Measurements from ENCODE around the gene IL15.

IL15 gene

DNA sequence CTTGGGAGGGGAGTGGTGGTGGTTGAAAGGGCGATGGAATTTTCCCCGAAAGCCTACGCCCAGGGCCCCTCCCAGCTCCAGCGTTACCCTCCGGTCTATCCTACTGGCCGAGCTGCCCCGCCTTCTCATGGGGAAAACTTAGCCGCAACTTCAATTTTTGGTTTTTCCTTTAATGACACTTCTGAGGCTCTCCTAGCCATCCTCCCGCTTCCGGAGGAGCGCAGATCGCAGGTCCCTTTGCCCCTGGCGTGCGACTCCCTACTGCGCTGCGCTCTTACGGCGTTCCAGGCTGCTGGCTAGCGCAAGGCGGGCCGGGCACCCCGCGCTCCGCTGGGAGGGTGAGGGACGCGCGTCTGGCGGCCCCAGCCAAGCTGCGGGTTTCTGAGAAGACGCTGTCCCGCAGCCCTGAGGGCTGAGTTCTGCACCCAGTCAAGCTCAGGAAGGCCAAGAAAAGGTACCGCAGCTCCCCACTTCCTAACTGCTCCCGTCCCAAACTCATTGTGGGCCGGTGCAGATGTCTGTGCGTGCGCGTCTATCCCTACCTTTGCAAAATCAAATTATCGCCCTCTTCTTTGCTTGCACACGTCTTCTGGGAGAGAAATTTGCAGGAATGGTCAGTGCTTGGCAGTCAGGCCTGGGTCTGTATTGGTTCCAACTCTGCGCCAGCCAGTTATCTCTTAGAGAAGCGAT is 533 bp downstream of the IL15 start:
- Histone ChIP-seq H3K27me3 (ENCODE audit: control insufficient read depth, low read length) (peaks cover 22% of the 10 kb centered on the region), H3F3A (ENCODE audit: control insufficient read depth, insufficient read depth) (no peaks in the 10 kb centered on the region), H3K79me2 (ENCODE audit: control insufficient read depth, low read length) (no peaks in the 10 kb centered on the region), H4K20me1 (ENCODE audit: control insufficient read depth, insufficient read depth, low read depth, low read length) (no peaks in the 10 kb centered on the region), H3K27ac (ENCODE audit: low read depth, low read length) (no peak overlapping the region), H3K4me1 (ENCODE audit: control insufficient read depth, low read length) (no peaks in the 10 kb centered on the region), H3K9me2 (replicated peaks; ENCODE audit: control insufficient read depth, low read length) (no peaks in the 10 kb centered on the region), H3K4me2 (ENCODE audit: low read length) (no peak overlapping the region), H3K4me3 (ENCODE audit: low read length) (no peak overlapping the region), H3K9me3 (ENCODE audit: control insufficient read depth, insufficient read depth, low read length) (peaks cover 7% of the 10 kb centered on the region), H3K36me3 (ENCODE audit: control insufficient read depth, low read length) (no peaks in the 10 kb centered on the region)
- TF ChIP-seq EZH2phosphoT487 (IDR thresholded peaks at IDR 0.05; ENCODE audit: borderline replicate concordance, low read length) (no peak), CTCF (IDR thresholded peaks at IDR 0.05; ENCODE audit: low read depth, low read length, poor library complexity, severe bottlenecking) (no peak)

- no peaks in the 10 kb centered on the region for H3K79me2 ChIP-seq (ENCODE audit: control insufficient read depth, low read length)
- no peaks in the 10 kb centered on the region for H4K20me1 ChIP-seq (ENCODE audit: control insufficient read depth, insufficient read depth, low read depth, low read length)
- H3K4me1 ChIP-seq (ENCODE audit: control insufficient read depth, low read length) = no peaks in the 10 kb centered on the region
- H3K4me3 ChIP-seq (ENCODE audit: low read length) = no peak overlapping the region
- TF ChIP-seq CTCF (IDR thresholded peaks at IDR 0.05; ENCODE audit: low read depth, low read length, poor library complexity, severe bottlenecking) (no peak), EZH2phosphoT487 (IDR thresholded peaks at IDR 0.05; ENCODE audit: borderline replicate concordance, low read length) (no peak)
- H3F3A ChIP-seq (ENCODE audit: control insufficient read depth, insufficient read depth) = no peaks in the 10 kb centered on the region
- no peaks in the 10 kb centered on the region for H3K36me3 ChIP-seq (ENCODE audit: control insufficient read depth, low read length)
- no peaks in the 10 kb centered on the region for H3K9me2 ChIP-seq (replicated peaks; ENCODE audit: control insufficient read depth, low read length)
- peaks cover 7% of the 10 kb centered on the region for H3K9me3 ChIP-seq (ENCODE audit: control insufficient read depth, insufficient read depth, low read length)
- peaks cover 22% of the 10 kb centered on the region for H3K27me3 ChIP-seq (ENCODE audit: control insufficient read depth, low read length)
- no peak overlapping the region for H3K27ac ChIP-seq (ENCODE audit: low read depth, low read length)
- no peak overlapping the region for H3K4me2 ChIP-seq (ENCODE audit: low read length)
Measured at GRCh38 chr4:141637565-141637964, 1.2 kb downstream of the IL15 start.

GRCh38 chr4:141638230-141638629 is 1.8 kb downstream of the IL15 start:
- H3K4me2 ChIP-seq (ENCODE audit: low read length) = no peak overlapping the region

More at GRCh38 chr4:141638230-141638629, 1.8 kb downstream of the IL15 start:
- TF ChIP-seq EZH2phosphoT487 (IDR thresholded peaks at IDR 0.05; ENCODE audit: borderline replicate concordance, low read length) (no peak), CTCF (IDR thresholded peaks at IDR 0.05; ENCODE audit: low read depth, low read length, poor library complexity, severe bottlenecking) (no peak)
- Histone ChIP-seq H3K27me3 (ENCODE audit: control insufficient read depth, low read length) (peaks cover 22% of the 10 kb centered on the region), H3K4me3 (ENCODE audit: low read length) (no peak overlapping the region), H3K9me2 (replicated peaks; ENCODE audit: control insufficient read depth, low read length) (no peaks in the 10 kb centered on the region), H3K9me3 (ENCODE audit: control insufficient read depth, insufficient read depth, low read length) (peaks cover 7% of the 10 kb centered on the region), H3K36me3 (ENCODE audit: control insufficient read depth, low read length) (no peaks in the 10 kb centered on the region), H3K79me2 (ENCODE audit: control insufficient read depth, low read length) (no peaks in the 10 kb centered on the region), H4K20me1 (ENCODE audit: control insufficient read depth, insufficient read depth, low read depth, low read length) (no peaks in the 10 kb centered on the region), H3K27ac (ENCODE audit: low read depth, low read length) (no peak overlapping the region), H3K4me1 (ENCODE audit: control insufficient read depth, low read length) (no peaks in the 10 kb centered on the region), H3F3A (ENCODE audit: control insufficient read depth, insufficient read depth) (no peaks in the 10 kb centered on the region)

Data from DOHH2 (cell line).